HG02610 (cell line): ENCODE data around the gene SRGAP2.
A peak's percentile ranks its signal among the peaks of the same experiment; 100 is the strongest.
"Not testable (repeated sequence)": the region's sequence is repeated elsewhere in the genome, so short reads cannot be mapped to it uniquely, and the experiment has no call there.

Experiments
- ATAC-seq: cut with Tn5 transposase; IDR thresholded peaks from one replicate; pipeline ENCODE4 v1.9.1; 2021; ENCODE audit warnings: mild to moderate bottlenecking, moderate library complexity; ENCODE audit not compliant: unreplicated experiment

SRGAP2 gene

GRCh38 chr1:206204871-206205270 lies 1.5 kb downstream of the SRGAP2 start:
- ATAC-seq, result not testable (repeated sequence)

- ATAC-seq, result not testable (repeated sequence)
These were observed 2.2 kb downstream of the SRGAP2 start for GRCh38 chr1:206205569-206205968.

GRCh38 chr1:206210802-206211201 lies 7.5 kb downstream of the SRGAP2 start:
- not testable (repeated sequence) for ATAC-seq

GRCh38 chr1:206215600-206216392 lies 12.5 kb downstream of the SRGAP2 start:
- ATAC-seq, result not testable (repeated sequence)

- not testable (repeated sequence) for ATAC-seq
These were observed 14.9 kb downstream of the SRGAP2 start for GRCh38 chr1:206218285-206218684.

GRCh38 chr1:206218765-206219164 lies 15.4 kb downstream of the SRGAP2 start:
- ATAC-seq, result not testable (repeated sequence)

- not testable (repeated sequence) for ATAC-seq
These were observed 16.4 kb downstream of the SRGAP2 start for GRCh38 chr1:206219514-206220331.

GRCh38 chr1:206220332-206221000 lies 17.1 kb downstream of the SRGAP2 start:
- not testable (repeated sequence) for ATAC-seq

GRCh38 chr1:206221585-206221984 lies 18.2 kb downstream of the SRGAP2 start:
- ATAC-seq, result not testable (repeated sequence)

- not testable (repeated sequence) for ATAC-seq
These were observed 20.9 kb downstream of the SRGAP2 start for GRCh38 chr1:206224190-206224776.

- not testable (repeated sequence) for ATAC-seq
These were observed 22.0 kb downstream of the SRGAP2 start for GRCh38 chr1:206225386-206225785.

GRCh38 chr1:206226886-206227285 lies 23.5 kb downstream of the SRGAP2 start:
- not testable (repeated sequence) for ATAC-seq

- not testable (repeated sequence) for ATAC-seq
These were observed 25.9 kb downstream of the SRGAP2 start for GRCh38 chr1:206229286-206229685.

GRCh38 chr1:206231989-206232388 lies 28.6 kb downstream of the SRGAP2 start:
- ATAC-seq, result not testable (repeated sequence)

GRCh38 chr1:206232970-206233645 lies 29.8 kb downstream of the SRGAP2 start:
- ATAC-seq, result peak; percentile 79

- ATAC-seq, result not testable (repeated sequence)
These were observed 31.0 kb downstream of the SRGAP2 start for GRCh38 chr1:206234189-206234916.

- ATAC-seq, result not testable (repeated sequence)
These were observed 31.8 kb downstream of the SRGAP2 start for GRCh38 chr1:206235190-206235589.

GRCh38 chr1:206240288-206240687 lies 36.9 kb downstream of the SRGAP2 start:
- not testable (repeated sequence) for ATAC-seq

- peak; percentile 98 for ATAC-seq
These were observed 40.0 kb downstream of the SRGAP2 start for GRCh38 chr1:206243335-206243734.
